GM23338 (cell line): ENCODE results near the gene SPINDOC. TPM values are rescaled to one million over a fixed set of nuclear protein-coding genes. Genes with fewer than 3 reads are reported as not detected.

Experiments used
- ATAC-seq: fragments of 200-7000 bp; cut with Tn5 transposase; 3 replicates; pipeline ENCODE4 v1.9.1; 2020
- DNase-seq: peaks from one replicate; pipeline ENCODE4 v3.0.0-alpha.2; 2015; ENCODE audit warnings: low spot score
- H2AFZ ChIP-seq: fragments of 200-600 bp; sonication (generic); 2 replicates; pipeline ENCODE4 v1.8.0; 2016; ENCODE audit warnings: antibody characterized with exemption, mild to moderate bottlenecking, moderate library complexity
- H3F3A ChIP-seq: fragments of 200-600 bp; sonication (generic); replicated peaks from 2 replicates; pipeline ENCODE4 v1.8.0; 2017; ENCODE audit warnings: antibody characterized with exemption, mixed run types, low read depth
- H3K27ac ChIP-seq: fragments of 200-600 bp; sonication (generic); 2 replicates; pipeline ENCODE4 v1.6.1; 2016; ENCODE audit warnings: low read depth
- H3K27me3 ChIP-seq: fragments of 200-600 bp; sonication (generic); 2 replicates; pipeline ENCODE4 v1.8.0; 2016; ENCODE audit warnings: mild to moderate bottlenecking, mixed run types, moderate library complexity; ENCODE audit not compliant: insufficient read depth
- H3K36me3 ChIP-seq: fragments of 200-600 bp; sonication (generic); 2 replicates; pipeline ENCODE4 v1.8.0; 2016; ENCODE audit warnings: mild to moderate bottlenecking; ENCODE audit not compliant: insufficient read depth
- H3K4me1 ChIP-seq: fragments of 200-600 bp; sonication (generic); 2 replicates; pipeline ENCODE4 v1.8.0; 2016; ENCODE audit warnings: mild to moderate bottlenecking, moderate library complexity; ENCODE audit not compliant: insufficient read depth
- H3K4me2 ChIP-seq: fragments of 200-600 bp; sonication (generic); 2 replicates; pipeline ENCODE4 v1.7.1; 2017; ENCODE audit warnings: mixed run types
- H3K4me3 ChIP-seq: fragments of 200-600 bp; sonication (generic); 2 replicates; pipeline ENCODE4 v1.6.1; 2016; ENCODE audit warnings: mixed run types
- H3K79me2 ChIP-seq: fragments of 200-600 bp; sonication (generic); replicated peaks from 2 replicates; pipeline ENCODE4 v1.8.0; 2017; ENCODE audit warnings: mild to moderate bottlenecking; ENCODE audit not compliant: insufficient read depth
- H3K9me2 ChIP-seq: fragments of 200-600 bp; sonication (generic); 2 replicates; pipeline ENCODE4 v1.8.0; 2017; ENCODE audit not compliant: insufficient read depth
- H4K20me1 ChIP-seq: fragments of 200-600 bp; sonication (generic); replicated peaks from 2 replicates; pipeline ENCODE4 v1.8.0; 2017; ENCODE audit warnings: mild to moderate bottlenecking; ENCODE audit not compliant: insufficient read depth
- H3K27ac Mint-ChIP-seq: 2 replicates; pipeline ENCODE4 v1.8.0; 2020; ENCODE audit warnings: inconsistent platforms, mild to moderate bottlenecking, moderate library complexity, mixed read lengths
- H3K27me3 Mint-ChIP-seq: 3 replicates; pipeline ENCODE4 v1.8.0; 2022; ENCODE audit warnings: low read depth, mild to moderate bottlenecking, moderate library complexity, mixed read lengths, inconsistent platforms; ENCODE audit not compliant: insufficient read depth, poor library complexity
- H3K36me3 Mint-ChIP-seq: 3 replicates; pipeline ENCODE4 v1.8.0; 2021; ENCODE audit warnings: low read depth, mild to moderate bottlenecking, inconsistent platforms, moderate library complexity, mixed read lengths
- H3K4me1 Mint-ChIP-seq: 3 replicates; pipeline ENCODE4 v1.8.0; 2020; ENCODE audit warnings: mild to moderate bottlenecking, inconsistent platforms, mixed read lengths
- H3K4me3 Mint-ChIP-seq: 3 replicates; pipeline ENCODE4 v1.8.0; 2021; ENCODE audit warnings: moderate library complexity, mild to moderate bottlenecking, inconsistent platforms, mixed read lengths
- H3K9me3 Mint-ChIP-seq: 3 replicates; pipeline ENCODE4 v1.8.0; 2020; ENCODE audit warnings: moderate library complexity, mild to moderate bottlenecking, inconsistent platforms, mixed read lengths
- CREB1 ChIP-seq: fragments of 250-450 bp; sonication (Bioruptor Pico); IDR thresholded peaks from 2 replicates; pipeline ENCODE4 v1.5.0; 2020; ENCODE audit warnings: low read depth, mild to moderate bottlenecking, moderate library complexity
- EZH2 ChIP-seq: fragments of 200-600 bp; sonication (generic); IDR thresholded peaks from one replicate; pipeline ENCODE4 v1.8.0; 2017; ENCODE audit warnings: antibody characterized with exemption, mild to moderate bottlenecking, low read depth; ENCODE audit not compliant: unreplicated experiment
- EZH2phosphoT487 ChIP-seq: fragments of 200-600 bp; sonication (generic); IDR thresholded peaks from one replicate; pipeline ENCODE4 v1.8.1; 2018; ENCODE audit warnings: antibody characterized with exemption; ENCODE audit not compliant: unreplicated experiment
- JUNB ChIP-seq: IDR thresholded peaks from one replicate; pipeline ENCODE4 v1.6.1; 2016; ENCODE audit warnings: antibody characterized with exemption; ENCODE audit not compliant: unreplicated experiment
- NANOG ChIP-seq: IDR thresholded peaks from 2 replicates; pipeline ENCODE4 v1.6.1; 2016; ENCODE audit warnings: antibody characterized with exemption, borderline replicate concordance
- POLR2AphosphoS5 ChIP-seq: IDR thresholded peaks from 2 replicates; pipeline ENCODE4 v1.6.1; 2016; ENCODE audit warnings: antibody characterized with exemption, low read depth
- STAT1 ChIP-seq: IDR thresholded peaks from one replicate; pipeline ENCODE4 v1.6.1; 2016; ENCODE audit warnings: antibody characterized with exemption; ENCODE audit not compliant: unreplicated experiment
- ZNF114 ChIP-seq: fragments of 250-450 bp; sonication (Bioruptor Pico); IDR thresholded peaks from 2 replicates; pipeline ENCODE4 v1.5.0; 2020; ENCODE audit warnings: mild to moderate bottlenecking, moderate library complexity
- ZNF331 ChIP-seq: fragments of 250-450 bp; sonication (Bioruptor Pico); IDR thresholded peaks from 2 replicates; pipeline ENCODE4 v1.5.0; 2020; ENCODE audit warnings: low read depth, mild to moderate bottlenecking, moderate library complexity
- polyA plus RNA-seq: library from polyadenylated mRNA; unstranded; fragments of >200 nt; fragmentation: Nextera tagmentation; extraction: Ambion mirVana; gene quantifications from 2 replicates; pipeline ENCODE4 v1.2.1, GENCODE V29; 2016
- total RNA-seq: library from RNA; depleted of rRNA; stranded (reverse); fragments of >200 nt; shearing (Covaris generic); gene quantifications from 2 replicates; pipeline ENCODE4 v1.2.3, GENCODE V29; 2014
- TF ChIP-seq, protein P1 (sequence below): IDR thresholded peaks from one replicate; pipeline ENCODE4 v1.6.1; 2018; ENCODE audit warnings: antibody characterized with exemption; ENCODE audit not compliant: unreplicated experiment
- TF ChIP-seq, protein P2 (sequence below), 2 experiments: fragments of 200-600 bp in 1 of 2; sonication (generic) in 1 of 2; conservative IDR thresholded peaks; 2 replicates each; pipeline versions ENCODE4 v1.5.1 to v1.6.1; 2016 to 2017; ENCODE audit warnings: antibody characterized with exemption in 2 of 2, low read depth in 2 of 2, mild to moderate bottlenecking in 2 of 2, moderate library complexity in 1 of 2
- TF ChIP-seq, protein P3 (sequence below): fragments of 250-450 bp; sonication (Bioruptor Pico); IDR thresholded peaks from 2 replicates; pipeline ENCODE4 v1.5.0; 2020; ENCODE audit warnings: mild to moderate bottlenecking, moderate library complexity
- TF ChIP-seq, protein P4 (sequence below): IDR thresholded peaks from 2 replicates; pipeline ENCODE4 v1.6.1; 2016; ENCODE audit warnings: antibody characterized with exemption

Gene SPINDOC
- total and polyA plus RNA-seq, 2 experiments from 2014 or later, result 9.4 to 84.7 TPM

DNA sequence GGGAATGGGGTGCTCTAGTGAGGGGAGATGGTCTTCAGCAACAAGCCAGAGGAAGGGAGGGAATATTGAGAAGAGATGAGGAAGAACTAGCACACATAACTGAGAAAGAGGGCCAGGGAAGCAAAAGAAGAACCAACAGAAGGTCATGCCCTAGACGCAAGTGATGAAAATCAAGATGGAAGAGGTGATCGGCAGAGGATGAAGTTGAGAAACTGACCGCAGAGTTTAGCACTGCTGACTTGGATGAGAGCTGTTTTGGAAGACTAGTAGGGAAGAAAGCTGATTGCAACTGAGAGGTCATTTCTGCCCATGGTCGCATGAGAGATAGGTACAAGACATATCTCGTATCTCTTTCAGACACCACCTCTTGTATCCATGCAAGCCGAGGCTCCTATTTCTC is 2.9 kb downstream of the SPINDOC start:
- peaks cover 12% of the 10 kb centered on the region for H3F3A ChIP-seq
- H3K27ac Mint-ChIP-seq, result peak overlapping the region; percentile 16; the same call in 1 of the 2 replicates
- H3K27ac ChIP-seq, result no peak overlapping the region
- peak overlapping the region; percentile 28; the same call in 1 of the 3 replicates for H3K4me3 Mint-ChIP-seq
- peaks cover 11% of the 10 kb centered on the region for H3K27me3 Mint-ChIP-seq
- H3K4me1 ChIP-seq, result peaks cover 26% of the 10 kb centered on the region
- H3K9me3 Mint-ChIP-seq, result no peaks in the 10 kb centered on the region; the same call in 2 of the 3 replicates
- H4K20me1 ChIP-seq, result peaks cover 41% of the 10 kb centered on the region
- H3K79me2 ChIP-seq, result peaks cover 48% of the 10 kb centered on the region
- H3K27me3 ChIP-seq, result peaks cover 7% of the 10 kb centered on the region
- TF ChIP-seq, protein P1, sequence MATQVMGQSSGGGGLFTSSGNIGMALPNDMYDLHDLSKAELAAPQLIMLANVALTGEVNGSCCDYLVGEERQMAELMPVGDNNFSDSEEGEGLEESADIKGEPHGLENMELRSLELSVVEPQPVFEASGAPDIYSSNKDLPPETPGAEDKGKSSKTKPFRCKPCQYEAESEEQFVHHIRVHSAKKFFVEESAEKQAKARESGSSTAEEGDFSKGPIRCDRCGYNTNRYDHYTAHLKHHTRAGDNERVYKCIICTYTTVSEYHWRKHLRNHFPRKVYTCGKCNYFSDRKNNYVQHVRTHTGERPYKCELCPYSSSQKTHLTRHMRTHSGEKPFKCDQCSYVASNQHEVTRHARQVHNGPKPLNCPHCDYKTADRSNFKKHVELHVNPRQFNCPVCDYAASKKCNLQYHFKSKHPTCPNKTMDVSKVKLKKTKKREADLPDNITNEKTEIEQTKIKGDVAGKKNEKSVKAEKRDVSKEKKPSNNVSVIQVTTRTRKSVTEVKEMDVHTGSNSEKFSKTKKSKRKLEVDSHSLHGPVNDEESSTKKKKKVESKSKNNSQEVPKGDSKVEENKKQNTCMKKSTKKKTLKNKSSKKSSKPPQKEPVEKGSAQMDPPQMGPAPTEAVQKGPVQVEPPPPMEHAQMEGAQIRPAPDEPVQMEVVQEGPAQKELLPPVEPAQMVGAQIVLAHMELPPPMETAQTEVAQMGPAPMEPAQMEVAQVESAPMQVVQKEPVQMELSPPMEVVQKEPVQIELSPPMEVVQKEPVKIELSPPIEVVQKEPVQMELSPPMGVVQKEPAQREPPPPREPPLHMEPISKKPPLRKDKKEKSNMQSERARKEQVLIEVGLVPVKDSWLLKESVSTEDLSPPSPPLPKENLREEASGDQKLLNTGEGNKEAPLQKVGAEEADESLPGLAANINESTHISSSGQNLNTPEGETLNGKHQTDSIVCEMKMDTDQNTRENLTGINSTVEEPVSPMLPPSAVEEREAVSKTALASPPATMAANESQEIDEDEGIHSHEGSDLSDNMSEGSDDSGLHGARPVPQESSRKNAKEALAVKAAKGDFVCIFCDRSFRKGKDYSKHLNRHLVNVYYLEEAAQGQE, result no peak
- TF ChIP-seq, protein P2, sequence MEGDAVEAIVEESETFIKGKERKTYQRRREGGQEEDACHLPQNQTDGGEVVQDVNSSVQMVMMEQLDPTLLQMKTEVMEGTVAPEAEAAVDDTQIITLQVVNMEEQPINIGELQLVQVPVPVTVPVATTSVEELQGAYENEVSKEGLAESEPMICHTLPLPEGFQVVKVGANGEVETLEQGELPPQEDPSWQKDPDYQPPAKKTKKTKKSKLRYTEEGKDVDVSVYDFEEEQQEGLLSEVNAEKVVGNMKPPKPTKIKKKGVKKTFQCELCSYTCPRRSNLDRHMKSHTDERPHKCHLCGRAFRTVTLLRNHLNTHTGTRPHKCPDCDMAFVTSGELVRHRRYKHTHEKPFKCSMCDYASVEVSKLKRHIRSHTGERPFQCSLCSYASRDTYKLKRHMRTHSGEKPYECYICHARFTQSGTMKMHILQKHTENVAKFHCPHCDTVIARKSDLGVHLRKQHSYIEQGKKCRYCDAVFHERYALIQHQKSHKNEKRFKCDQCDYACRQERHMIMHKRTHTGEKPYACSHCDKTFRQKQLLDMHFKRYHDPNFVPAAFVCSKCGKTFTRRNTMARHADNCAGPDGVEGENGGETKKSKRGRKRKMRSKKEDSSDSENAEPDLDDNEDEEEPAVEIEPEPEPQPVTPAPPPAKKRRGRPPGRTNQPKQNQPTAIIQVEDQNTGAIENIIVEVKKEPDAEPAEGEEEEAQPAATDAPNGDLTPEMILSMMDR (conservative IDR thresholded peaks at IDR 0.05; ENCODE audit: low read depth in 2 of 2), result no peak
- TF ChIP-seq POLR2AphosphoS5, result no peak
- no peak for TF ChIP-seq EZH2phosphoT487
- no peak for TF ChIP-seq ZNF331 (CRISPR knock-in tag)
- no peak for TF ChIP-seq EZH2
- TF ChIP-seq, protein P3, sequence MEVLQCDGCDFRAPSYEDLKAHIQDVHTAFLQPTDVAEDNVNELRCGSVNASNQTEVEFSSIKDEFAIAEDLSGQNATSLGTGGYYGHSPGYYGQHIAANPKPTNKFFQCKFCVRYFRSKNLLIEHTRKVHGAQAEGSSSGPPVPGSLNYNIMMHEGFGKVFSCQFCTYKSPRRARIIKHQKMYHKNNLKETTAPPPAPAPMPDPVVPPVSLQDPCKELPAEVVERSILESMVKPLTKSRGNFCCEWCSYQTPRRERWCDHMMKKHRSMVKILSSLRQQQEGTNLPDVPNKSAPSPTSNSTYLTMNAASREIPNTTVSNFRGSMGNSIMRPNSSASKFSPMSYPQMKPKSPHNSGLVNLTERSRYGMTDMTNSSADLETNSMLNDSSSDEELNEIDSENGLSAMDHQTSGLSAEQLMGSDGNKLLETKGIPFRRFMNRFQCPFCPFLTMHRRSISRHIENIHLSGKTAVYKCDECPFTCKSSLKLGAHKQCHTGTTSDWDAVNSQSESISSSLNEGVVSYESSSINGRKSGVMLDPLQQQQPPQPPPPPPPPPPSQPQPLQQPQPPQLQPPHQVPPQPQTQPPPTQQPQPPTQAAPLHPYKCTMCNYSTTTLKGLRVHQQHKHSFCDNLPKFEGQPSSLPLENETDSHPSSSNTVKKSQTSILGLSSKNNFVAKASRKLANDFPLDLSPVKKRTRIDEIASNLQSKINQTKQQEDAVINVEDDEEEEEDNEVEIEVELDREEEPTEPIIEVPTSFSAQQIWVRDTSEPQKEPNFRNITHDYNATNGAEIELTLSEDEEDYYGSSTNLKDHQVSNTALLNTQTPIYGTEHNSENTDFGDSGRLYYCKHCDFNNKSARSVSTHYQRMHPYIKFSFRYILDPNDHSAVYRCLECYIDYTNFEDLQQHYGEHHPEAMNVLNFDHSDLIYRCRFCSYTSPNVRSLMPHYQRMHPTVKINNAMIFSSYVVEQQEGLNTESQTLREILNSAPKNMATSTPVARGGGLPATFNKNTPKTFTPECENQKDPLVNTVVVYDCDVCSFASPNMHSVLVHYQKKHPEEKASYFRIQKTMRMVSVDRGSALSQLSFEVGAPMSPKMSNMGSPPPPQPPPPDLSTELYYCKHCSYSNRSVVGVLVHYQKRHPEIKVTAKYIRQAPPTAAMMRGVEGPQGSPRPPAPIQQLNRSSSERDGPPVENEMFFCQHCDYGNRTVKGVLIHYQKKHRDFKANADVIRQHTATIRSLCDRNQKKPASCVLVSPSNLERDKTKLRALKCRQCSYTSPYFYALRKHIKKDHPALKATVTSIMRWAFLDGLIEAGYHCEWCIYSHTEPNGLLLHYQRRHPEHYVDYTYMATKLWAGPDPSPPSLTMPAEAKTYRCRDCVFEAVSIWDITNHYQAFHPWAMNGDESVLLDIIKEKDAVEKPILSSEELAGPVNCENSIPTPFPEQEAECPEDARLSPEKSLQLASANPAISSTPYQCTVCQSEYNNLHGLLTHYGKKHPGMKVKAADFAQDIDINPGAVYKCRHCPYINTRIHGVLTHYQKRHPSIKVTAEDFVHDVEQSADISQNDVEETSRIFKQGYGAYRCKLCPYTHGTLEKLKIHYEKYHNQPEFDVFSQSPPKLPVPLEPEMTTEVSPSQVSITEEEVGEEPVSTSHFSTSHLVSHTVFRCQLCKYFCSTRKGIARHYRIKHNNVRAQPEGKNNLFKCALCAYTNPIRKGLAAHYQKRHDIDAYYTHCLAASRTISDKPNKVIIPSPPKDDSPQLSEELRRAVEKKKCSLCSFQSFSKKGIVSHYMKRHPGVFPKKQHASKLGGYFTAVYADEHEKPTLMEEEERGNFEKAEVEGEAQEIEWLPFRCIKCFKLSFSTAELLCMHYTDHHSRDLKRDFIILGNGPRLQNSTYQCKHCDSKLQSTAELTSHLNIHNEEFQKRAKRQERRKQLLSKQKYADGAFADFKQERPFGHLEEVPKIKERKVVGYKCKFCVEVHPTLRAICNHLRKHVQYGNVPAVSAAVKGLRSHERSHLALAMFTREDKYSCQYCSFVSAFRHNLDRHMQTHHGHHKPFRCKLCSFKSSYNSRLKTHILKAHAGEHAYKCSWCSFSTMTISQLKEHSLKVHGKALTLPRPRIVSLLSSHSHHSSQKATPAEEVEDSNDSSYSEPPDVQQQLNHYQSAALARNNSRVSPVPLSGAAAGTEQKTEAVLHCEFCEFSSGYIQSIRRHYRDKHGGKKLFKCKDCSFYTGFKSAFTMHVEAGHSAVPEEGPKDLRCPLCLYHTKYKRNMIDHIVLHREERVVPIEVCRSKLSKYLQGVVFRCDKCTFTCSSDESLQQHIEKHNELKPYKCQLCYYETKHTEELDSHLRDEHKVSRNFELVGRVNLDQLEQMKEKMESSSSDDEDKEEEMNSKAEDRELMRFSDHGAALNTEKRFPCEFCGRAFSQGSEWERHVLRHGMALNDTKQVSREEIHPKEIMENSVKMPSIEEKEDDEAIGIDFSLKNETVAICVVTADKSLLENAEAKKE (CRISPR knock-in tag), result no peak
- TF ChIP-seq JUNB, result no peak
- TF ChIP-seq NANOG, result no peak
- no peak for TF ChIP-seq CREB1 (CRISPR knock-in tag)
- TF ChIP-seq, protein P4, sequence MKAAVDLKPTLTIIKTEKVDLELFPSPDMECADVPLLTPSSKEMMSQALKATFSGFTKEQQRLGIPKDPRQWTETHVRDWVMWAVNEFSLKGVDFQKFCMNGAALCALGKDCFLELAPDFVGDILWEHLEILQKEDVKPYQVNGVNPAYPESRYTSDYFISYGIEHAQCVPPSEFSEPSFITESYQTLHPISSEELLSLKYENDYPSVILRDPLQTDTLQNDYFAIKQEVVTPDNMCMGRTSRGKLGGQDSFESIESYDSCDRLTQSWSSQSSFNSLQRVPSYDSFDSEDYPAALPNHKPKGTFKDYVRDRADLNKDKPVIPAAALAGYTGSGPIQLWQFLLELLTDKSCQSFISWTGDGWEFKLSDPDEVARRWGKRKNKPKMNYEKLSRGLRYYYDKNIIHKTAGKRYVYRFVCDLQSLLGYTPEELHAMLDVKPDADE, result no peak
- no peak for TF ChIP-seq ZNF114 (CRISPR knock-in tag)
- TF ChIP-seq STAT1, result no peak
- DNase-seq (no peak), ATAC-seq (no peak)
- H3K36me3 ChIP-seq, result peaks cover 23% of the 10 kb centered on the region
- H2AFZ ChIP-seq, result no peak overlapping the region
- peaks cover 68% of the 10 kb centered on the region for H3K36me3 Mint-ChIP-seq
- no peak overlapping the region for H3K4me3 ChIP-seq
- peaks cover 32% of the 10 kb centered on the region for H3K4me1 Mint-ChIP-seq
- H3K4me2 ChIP-seq, result no peak overlapping the region
- H3K9me2 ChIP-seq, result no peaks in the 10 kb centered on the region
